ENCODE data around the gene SH3TC1.

- TF ChIP-seq RAD51 (IDR thresholded peaks at IDR 0.05) (no peak), CTCF (IDR thresholded peaks at IDR 0.05 in 2 of 3, conservative IDR thresholded peaks at IDR 0.05 in 1 of 3; ENCODE audit: control insufficient read depth in 2 of 3, extremely low read depth in 1 of 3, insufficient read depth in 1 of 3, low read depth in 3 of 3, low read length in 3 of 3) (no peak), EZH2 (IDR thresholded peaks at IDR 0.05; ENCODE audit: borderline replicate concordance, control insufficient read depth, low read depth, low read length) (no peak)
These were observed 12.2 kb downstream of the SH3TC1 start for GRCh38 chr4:8211251-8211650.

Measured in GM12878 (cell line).